AG08395 (cell line): Measurements from ENCODE around the gene VPS8.
"Not testable (repeated sequence)": the region's sequence is repeated elsewhere in the genome, so short reads cannot be mapped to it uniquely, and the experiment has no call there.

Experiments
- DNase-seq: peaks from one replicate; pipeline ENCODE4 v3.0.0; 2012; ENCODE audit warnings: mixed read lengths, low spot score

Gene VPS8

DNA sequence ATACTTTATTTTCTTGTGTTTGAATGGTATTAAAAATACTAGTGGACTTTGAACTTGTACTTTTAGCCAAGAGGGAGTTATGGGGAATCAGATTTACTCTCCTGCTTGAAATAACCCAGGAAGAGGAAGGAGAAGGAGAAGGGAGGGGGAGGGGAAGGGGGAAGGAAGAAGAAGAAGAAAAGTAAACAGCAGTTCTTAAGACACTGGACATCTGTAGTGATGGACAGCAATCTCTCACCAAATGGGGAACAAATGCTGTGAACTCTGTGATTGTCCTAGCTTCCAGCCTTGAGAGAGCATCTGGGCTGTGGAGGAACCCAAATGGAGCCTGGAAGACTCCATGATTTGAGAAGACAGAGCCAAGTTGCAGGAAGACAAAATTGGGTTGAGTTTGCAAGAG is 52.0 kb downstream of the VPS8 start:
- no peak for DNase-seq

DNA sequence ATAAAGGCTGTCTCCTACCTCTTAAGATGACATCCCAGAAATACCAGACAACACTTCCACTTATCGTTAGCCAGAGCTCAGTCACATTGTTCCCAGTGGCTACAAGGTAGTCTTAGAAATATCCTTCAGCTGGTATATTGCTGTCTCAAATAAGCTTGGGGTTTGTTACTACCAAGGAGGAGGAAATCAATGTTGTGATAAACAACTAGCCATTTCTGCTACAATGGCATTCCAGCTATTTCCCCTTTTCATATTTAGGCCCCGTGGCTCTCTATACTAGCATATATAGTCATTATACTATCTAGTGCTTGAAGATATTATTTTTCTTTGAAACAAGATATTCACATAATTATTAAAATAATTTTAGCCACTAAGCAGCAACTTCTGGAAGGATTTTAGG is 56.5 kb downstream of the VPS8 start:
- no peak for DNase-seq

DNA sequence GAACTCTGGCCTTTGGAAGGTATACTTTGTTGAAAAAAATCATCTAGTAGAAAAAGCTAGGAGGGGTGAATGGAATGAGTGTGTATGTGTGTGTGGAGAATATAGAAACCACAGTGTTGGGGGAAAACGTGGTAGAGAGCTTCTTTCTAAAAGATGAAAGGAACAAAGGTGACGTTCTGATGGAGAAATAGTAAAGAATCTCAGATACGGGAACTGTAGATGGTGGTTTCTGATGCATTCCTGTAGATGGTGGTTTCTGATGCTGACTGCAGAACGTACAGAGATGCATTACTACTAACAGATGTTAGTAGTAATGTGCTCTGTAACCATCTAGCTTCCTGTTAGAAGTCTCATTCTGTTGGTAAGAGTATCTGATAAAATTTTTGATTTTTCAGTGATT is 60.2 kb downstream of the VPS8 start:
- DNase-seq, result no peak

DNA sequence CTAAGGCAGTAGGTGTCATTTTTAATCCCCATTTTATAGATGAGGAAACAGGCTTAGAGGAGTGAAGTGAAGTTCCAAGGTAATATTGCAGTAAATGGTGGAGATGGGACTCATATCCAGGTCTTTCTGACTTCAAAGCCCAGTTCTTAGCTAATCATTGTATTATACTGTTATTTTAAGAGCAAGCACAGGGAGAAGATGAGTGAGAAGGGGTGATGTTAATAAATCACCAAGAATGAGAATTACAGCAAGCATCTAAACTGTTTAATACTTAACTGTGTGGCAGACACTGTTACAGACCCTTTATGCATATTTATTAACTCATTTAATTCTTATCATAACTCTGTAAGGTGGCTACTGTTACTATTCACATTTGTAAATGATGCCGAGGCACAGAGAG is 61.2 kb downstream of the VPS8 start:
- DNase-seq, result no peak

DNA sequence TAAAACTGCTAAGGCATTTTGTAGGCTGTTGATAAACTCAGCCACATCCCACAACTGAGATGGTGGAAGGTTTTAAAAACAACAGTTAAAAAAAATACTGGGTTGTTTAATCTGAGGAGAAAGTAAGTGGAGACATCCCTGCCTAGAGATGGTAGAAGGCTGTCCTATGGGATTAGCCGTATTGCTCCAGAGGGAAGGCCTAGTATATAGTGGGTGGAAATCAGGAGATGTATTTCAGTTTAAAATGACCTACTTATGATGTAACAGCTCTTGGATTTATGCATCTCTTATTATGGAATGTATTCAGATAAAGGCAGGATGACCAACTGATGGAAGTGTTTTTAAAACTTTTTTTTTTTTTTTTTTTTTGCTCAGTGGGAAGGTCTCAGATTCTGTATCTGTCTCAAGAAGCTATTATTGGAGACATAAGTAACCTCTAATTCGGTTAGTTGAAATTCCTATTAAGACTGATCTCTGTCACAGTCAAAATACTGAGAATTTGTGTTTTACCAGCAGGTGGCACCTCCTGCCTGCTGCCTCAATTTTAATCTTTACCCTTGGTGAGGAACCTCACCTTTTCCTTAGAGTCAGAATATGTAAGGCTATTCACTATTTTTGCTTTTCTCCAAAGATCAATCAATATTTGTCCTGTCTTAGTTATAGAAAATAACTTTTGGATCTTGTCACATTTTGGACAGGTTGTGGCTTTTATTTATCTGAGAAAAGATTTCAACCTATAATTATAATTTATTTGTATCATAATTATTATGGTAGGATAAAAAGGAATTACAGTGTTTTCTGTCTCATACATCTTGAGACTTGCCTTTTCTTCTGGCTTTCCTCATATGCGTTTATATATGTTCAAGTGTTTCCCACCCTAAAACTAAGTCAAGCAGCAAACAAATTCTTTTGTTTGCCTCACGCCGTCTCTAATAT is 63.0 kb downstream of the VPS8 start:
- DNase-seq, result peak; percentile 43

DNA sequence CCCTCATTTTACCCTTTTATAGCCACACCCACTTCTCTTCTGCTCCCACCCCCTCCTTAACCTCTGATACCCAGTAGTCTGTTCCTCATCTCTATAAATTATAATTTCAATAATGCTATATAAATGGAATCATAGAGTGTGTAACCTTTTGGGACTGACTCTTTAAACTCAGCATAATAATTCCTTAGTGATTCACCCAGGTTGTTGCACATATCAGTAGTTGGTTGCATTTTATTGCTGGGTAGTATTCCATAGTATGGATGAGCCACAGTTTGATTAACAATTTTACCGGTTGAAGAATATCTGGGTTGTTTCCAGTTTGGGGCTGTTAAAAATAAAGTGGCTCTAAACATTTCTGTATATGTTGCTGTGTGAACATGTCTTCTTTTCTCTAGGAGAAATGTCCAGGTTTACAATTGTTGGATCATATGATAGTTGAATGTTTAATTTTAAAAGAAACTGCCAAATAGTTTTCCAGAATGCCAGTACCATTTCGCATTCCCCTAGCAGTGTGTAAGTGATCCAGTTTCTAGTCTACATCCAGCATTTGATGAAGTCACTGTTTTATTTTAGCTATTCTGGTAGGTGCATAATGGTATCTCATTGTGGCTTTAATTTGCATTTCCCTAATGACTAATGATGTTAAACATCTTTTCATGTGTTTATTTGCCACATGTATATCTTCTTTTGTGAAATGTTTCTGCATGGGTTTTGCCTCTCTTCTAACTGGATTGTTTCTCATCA is 68.5 kb downstream of the VPS8 start:
- no peak for DNase-seq

DNA sequence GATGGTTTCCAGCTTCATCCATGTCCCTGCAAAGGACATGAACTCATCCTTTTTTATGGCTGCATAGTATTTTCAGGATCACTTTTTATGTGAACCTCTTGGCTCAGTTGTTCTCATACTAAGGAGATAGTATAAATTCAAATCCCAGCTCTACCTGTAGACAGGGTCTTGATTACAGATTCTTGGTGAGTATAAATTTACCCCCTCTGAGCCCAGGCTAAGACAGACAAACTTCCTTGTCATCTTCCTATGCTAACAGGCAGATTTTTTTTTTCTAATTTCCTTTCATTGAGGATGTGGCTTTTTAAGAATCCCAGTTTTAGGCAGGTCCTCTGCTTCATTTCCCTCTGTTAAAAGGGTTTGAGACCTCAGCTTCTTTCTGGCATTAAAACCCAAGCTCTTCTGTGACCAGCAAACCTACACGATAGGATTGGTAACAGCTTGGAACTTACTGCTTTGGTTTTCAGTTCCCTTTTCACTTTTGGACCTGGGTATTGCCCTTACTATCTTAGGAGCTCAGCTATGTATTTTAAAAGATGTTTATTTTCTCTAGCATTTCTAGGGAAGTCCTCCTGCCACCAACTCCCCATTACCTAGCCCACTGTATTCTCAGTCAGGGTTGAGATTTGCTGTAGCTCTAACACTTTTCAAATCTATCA is 72.5 kb downstream of the VPS8 start:
- no peak for DNase-seq

DNA sequence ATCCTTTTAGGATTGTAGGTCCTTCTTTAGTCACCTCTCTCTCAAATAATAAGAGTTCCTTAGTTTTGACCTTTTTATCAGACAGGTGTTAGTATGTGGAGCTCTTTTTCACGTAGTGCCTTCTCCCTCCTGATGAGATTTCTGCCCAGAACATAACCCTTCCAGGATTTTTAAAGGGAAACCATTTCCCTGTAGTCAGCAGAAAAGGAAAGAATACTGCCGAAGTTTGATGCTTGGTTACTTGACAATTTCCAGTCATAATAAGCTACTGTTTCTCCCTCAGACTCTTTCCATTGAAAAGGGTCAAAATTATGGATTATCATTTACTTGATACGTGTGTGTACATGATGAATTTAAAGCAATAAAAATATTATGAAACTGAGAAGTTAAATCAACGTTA is 73.1 kb downstream of the VPS8 start:
- DNase-seq, result no peak

DNA sequence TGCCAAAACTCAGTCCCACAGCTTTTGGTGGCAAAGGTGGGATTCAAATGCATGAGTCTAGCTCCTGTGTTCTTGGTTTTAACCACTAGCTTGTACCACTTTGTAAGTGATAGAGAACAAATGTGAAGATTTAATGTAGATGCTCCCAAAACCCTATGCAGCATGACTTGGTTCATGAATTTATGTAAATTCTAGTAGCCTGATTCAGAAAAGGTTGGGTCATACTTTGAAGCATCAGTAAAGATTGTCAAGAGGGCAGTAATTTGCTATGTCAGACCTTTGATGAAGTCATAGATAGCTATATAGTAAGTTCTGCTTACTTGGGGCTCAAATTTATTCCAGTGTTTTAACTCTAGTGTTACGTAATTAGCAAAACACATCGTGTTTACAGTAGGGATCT is 75.6 kb downstream of the VPS8 start:
- DNase-seq, result no peak

DNA sequence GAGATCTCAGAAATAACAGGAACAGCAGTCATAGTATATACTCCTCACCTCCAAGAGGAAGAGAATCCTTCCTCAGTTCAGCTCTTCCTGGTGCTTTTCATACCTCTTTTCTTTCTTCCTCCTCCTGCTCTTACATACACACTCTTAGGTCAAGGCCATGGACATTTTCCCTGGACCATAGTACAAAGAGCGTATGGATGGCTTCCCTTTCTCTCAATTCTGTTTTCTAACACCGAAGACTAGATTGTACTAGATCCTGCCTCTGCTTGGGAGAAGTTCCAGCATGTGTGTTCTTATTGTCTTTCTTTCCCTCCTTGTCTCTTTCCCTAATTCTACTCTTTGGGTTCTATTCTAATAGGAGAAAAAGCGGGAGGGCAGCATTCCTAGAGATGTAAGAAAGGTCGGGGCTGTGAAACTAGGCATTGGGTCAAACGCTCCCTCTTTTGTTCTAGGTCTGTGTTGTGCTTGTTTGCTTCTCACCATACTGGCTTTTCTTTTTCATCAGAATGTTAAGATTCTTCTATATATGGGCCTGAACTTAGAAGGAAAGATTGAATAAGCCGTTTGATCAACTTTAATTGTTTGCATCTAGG is 77.4 kb downstream of the VPS8 start:
- no peak for DNase-seq

DNA sequence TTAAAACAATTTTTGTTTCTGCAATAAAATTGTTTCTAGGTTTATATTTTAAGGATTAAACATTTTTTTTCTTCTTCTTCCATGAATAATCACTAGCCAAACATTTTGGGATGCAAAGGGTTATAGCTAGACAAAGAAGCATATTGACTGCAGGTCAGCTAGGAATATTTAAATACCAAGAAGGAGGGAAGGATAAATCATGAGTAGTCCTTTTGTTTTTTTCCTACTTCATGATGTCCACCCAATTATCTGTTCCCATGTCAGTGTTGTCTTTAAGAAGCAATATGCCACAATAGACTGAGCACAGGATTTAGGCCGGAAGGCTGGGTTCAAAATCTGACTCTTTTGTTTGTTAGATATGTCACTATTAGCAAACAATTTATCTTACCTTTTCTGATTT is 82.1 kb downstream of the VPS8 start:
- no peak for DNase-seq

DNA sequence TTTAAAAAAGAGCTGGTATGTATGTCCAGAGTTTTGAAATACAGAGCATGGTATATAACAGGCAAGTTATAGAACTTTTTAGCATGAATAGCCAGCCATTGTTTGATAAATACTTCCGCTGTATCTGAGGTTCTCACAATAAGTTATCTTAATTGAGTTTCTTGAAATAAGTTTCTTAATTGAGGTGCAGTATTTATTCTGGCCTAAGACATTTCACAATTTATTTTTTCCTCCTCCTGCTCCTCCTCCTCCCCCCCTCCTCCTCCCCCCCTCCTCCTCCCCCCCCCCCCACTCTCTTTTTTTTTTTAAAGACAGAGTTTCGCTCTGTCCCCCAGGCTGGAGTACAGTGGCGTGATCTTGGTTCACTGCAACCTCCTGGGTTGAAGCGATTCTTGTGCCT is 83.4 kb downstream of the VPS8 start:
- no peak for DNase-seq

DNA sequence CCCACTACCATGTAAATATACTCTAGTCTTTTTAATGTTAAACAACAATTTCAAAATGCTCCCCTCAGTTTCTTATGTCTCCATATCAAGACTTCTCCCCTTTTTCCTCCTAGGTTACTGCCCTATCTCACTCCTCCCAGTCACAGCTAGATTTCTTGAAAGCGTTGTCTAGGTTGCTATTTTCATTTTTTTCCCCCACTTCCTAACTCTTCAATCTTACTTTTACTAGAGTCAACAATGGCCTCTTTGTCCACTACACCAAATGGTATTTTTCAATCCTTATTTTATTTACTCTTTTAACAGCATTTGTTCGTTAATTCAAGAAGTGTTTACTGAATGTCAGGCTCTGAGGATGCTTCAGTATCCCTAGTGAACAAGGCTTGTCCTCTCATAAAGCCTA is 84.4 kb downstream of the VPS8 start:
- no peak for DNase-seq

DNA sequence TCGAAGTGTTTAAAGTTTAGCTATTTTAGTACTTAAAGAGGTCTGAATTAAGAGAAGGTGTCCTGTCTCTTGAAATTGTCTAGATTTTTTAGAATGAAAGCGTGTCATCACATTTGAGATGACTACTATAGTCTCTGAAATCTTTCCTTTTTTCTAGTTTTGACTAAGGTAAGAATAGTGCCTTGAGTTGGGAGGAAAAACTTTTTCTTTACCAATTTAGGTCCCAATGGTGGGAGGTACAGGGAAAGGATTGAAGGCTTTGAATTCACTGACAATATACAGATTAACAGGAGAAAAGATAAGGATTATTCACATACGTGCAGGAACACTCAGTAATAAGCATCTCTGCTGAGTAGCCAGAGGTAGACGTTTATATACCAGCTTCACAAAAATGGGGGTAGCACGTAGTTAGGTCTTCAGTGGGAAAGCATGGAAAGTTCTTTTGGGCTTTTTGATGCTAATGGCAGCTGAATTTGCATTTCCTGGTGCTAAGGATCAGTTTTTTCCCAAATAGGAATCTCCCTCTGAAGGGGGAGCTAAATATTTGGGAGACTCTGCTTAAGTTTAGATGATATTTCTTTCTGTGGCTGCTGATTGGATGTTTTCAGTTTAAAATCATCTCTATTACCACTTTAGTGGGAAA is 88.1 kb downstream of the VPS8 start:
- DNase-seq, result no peak

DNA sequence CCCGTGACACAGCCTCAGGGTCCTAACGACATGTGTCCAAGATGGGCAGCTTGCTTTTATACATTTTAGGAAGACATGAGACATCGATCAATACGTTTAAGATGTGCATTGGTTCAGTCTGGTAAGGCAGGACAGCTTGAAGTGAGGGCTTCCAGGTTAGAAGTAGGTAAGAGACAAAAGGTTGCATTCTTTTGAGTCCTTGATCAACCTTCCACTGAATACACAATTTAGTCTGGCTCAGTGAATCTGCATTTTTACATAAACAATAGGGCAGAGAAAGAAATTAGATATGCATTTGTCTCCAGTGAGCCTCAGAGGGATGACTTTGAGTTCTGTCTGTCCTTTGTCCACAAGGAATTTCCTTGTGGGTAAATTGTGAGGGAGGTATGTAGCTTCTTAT is 95.1 kb downstream of the VPS8 start:
- DNase-seq, result not testable (repeated sequence)

DNA sequence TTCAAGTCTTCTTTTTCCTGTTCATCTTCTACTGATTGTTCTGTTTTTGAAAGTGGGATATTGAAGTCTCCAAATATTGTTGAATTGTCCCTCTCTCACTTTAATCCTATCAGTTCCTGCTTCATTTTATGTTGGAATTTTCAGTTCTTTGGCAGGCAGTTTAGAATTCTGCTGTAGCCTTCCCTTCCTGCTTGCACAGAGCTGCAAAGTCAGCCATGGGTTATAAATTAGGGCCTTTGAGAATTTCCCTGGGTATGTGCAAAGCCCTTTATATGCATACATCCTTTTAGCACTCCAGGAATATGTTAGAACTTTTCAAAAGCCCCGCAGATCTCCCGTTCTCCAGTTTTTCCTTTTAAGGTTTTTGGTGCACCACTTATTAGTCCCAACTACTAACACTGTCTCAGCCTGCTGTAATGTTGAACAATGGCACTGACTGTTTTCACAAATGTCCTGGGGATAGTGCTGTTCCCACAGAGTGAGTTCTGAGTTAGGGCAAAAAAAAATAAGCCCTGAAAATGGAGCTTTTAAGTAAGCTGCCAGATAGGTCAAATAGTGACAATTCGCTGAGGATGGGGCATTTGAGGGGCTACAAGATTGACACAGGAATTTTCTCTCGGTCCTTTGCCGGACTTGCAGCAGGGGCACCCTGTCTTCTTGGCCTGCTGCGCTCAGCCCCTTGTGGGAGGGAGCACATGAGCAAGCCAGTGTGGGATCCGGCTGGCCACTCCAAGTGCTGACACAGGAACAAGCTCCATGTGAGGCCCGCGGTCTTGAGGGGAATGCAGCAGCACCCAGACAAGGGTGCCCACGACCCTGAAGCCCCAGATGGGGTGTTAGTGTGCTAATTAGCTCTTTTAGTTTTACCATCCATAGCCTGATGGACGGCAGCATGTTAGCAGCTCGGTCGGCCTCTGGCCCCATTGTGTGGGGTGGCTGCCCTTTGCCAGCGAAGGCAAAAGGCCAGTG is 96.0 kb downstream of the VPS8 start:
- no peak for DNase-seq

DNA sequence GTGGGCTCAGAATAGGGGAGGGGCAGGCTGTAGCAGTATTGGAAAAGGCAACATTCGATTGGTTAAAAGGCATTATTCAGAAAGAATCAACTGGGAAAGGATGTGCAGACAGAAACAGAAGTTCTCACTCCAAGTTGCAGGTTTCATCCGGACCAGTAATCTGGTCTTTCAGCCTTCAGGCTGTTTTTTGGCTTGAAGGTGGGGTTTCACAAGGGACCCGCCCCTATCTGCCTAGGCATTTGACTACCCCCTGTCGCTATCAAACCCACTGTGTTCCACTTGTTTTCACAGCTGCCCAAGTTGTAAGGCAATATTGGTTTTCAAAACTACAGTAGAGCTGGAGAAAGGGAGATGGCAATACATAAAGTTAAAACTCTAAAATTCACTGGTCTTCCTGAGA is 96.9 kb downstream of the VPS8 start:
- no peak for DNase-seq

DNA sequence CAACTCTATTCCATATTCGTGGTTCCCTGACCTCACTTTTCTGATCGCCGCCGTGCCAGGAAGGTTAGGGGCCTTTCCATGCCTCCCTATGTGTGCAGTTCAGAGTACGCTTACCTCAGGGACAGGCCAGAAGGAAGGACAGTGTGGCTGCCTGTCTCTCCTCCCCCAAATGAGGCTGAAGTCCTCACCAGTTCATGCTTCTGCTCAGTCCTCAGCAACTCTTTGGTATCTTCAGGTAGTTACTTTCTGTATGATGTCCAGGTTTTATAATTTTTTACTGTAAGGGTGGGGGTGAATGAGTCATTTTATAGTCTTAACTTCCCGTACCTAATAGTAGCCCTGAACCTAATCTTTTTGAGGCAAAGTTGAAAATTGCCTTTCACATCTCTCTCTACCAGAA is 98.7 kb downstream of the VPS8 start:
- DNase-seq, result no peak

DNA sequence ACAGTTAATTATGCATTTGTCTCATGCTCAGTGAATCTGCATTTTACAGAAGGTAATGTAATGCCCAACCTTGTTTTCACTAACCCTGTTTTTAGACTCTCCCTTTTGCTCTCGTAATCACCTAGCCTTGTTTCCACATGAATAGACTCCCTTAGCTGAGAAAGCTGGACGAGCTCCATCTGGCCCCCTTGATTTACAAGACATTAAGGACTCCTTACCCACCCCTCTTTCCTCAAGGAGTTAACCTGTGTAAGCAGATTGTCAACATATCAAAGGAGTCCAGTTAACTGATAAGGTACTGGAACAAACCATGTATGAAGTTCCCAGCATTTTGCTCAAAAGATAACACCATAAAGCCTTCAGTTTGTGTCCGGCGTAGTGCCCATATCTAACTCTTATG is 99.6 kb downstream of the VPS8 start:
- no peak for DNase-seq

DNA sequence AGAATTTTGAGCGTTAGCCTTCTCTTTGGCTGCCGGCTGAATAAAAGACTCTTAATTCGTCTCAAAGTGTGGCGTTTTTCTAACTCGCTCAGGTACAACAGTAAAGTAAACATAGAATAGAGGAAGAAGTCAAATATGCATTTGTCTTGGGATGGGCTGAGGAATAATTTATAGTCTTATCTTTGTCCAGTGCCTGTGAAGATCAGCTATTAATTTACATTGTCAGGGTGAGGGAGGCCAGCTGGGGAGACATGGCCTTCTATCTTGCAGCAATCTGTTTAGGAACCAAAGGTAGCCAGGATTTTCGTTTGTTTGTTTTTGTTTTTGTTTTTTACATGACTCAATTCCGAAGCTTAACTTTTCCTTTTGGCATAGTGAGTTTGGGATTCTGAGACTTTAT is 100.2 kb downstream of the VPS8 start:
- no peak for DNase-seq

DNA sequence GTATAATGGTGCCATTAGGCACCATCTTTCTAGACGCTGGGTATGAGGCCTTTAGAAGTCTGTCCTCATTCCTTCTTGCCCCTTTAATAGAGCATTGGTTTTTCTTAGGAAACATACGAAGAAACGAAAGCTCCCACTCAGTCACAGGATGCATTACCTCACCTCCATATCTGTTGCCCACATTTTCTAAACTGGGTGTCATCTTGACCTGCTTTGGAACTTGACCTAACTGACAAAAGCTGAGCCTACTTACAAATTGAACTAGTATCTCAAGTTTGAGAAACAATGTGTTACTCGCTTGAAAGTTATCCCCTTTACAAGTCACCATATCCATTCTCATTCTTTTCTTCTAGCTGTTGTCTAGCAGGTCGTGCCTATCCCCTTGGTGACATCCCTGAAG is 102.7 kb downstream of the VPS8 start:
- DNase-seq, result no peak
